Hepatocyte (in vitro differentiated cells): ENCODE data around the gene TIAM1.

Experiments
- EZH2 ChIP-seq: fragments of 200-600 bp; sonication (generic); IDR thresholded peaks from 2 replicates; pipeline ENCODE4 v1.6.1; 2016; ENCODE audit warnings: antibody characterized with exemption, mild to moderate bottlenecking, borderline replicate concordance
- TF ChIP-seq, protein P1 (sequence below): fragments of 200-600 bp; sonication (generic); IDR thresholded peaks from 2 replicates; pipeline ENCODE4 v1.5.1; 2016; ENCODE audit warnings: antibody characterized with exemption, mild to moderate bottlenecking; ENCODE audit not compliant: poor library complexity

DNA sequence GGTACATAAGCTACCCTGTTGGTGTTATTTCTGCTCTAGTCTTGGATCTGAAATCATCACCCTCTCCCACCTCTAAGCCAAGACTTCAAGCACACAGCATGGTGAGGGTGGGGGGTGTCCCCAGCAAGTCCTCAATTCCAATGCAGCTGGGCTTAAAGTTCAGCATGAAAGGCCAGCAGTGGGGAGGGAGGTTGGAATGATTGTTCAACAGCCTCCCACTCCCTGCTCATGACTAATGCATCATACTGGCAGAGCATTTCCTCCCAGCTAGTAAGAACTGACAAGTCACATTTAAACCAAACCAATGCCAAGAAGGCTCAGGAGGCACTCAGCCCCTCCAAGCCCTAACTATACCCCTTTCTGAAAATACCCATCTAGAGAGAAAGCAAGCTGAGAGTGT, 50.1 kb downstream of the TIAM1 start:
- TF ChIP-seq, protein P1, sequence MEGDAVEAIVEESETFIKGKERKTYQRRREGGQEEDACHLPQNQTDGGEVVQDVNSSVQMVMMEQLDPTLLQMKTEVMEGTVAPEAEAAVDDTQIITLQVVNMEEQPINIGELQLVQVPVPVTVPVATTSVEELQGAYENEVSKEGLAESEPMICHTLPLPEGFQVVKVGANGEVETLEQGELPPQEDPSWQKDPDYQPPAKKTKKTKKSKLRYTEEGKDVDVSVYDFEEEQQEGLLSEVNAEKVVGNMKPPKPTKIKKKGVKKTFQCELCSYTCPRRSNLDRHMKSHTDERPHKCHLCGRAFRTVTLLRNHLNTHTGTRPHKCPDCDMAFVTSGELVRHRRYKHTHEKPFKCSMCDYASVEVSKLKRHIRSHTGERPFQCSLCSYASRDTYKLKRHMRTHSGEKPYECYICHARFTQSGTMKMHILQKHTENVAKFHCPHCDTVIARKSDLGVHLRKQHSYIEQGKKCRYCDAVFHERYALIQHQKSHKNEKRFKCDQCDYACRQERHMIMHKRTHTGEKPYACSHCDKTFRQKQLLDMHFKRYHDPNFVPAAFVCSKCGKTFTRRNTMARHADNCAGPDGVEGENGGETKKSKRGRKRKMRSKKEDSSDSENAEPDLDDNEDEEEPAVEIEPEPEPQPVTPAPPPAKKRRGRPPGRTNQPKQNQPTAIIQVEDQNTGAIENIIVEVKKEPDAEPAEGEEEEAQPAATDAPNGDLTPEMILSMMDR = no peak
- TF ChIP-seq EZH2 = no peak
